NCI-H146 treated with DMSO at 0.1 percent for 48 hours (cell line): Measurements from ENCODE around the gene HLA-B.

Source experiments
- DNase-seq: peaks from one replicate; lab custom pipeline; 2025; ENCODE audit not compliant: unreplicated experiment; lab: John Stamatoyannopoulos, UW

HLA-B gene

DNA sequence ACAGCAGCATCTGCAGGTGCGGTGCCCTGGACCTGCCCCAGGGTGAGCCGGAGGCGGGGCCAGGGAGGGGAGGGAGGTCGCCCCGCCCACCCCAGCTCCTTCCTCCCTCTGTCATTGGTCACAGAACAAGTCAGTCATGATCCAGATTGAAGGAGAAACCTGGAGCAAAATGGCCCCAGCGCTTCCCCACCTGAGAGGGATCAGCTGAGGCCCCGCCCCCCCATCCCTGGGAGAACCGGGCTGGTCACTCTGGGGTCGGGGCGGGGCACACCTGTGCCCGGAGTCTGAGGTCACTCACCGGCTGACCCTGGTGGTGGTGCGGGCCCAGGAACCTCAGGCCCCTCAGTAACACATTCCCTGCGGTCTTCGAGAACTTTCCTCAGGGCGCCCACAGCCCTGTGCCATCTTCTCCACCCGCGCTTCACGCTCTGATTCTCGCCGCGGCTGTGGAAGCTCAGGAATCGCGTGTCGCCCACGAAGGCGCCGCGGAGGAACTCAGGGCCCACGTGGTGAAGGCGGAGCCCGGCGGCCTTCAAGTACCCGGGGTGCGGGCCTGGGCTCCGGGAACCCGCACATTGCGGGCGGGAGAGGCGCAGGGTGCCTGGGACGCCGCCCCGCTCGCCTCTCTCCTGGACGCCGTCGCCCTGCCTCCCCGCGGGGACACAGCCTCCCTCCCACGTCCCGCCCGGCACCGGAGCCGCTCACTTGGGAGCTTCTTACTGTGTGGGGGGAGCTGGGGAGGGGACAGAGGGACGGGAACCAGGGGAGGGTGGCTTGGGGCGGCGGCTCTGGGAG lies 48.7 kb downstream of the HLA-B start:
- peak; percentile 62 for DNase-seq

- no peak for DNase-seq
Observed at GRCh38 chr6:31307669-31308049, 49.3 kb downstream of the HLA-B start.

DNA sequence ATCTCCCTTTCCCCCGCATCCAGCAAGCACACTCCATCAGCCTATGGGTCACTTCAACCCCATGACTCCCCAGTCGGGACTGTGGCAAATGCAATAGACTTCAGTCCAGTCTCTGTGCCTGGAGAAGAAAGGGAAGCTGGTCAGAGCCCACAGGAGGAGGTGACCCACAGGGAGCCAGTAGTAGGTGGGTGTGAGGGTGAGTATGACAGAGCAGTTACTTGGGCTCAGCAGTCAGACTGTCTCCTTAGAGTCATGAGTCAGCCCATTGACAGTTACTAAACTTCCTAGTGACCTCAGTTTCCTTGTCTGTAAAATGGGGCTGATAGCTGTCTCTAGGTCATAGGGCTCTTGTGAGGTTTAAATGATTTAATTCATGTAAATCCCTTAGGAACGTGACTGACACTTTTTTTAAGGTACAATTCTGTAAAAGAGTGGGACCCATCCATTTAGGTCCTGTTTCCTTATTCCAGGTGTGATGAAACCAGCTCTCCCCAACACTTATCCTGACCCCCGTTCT lies 51.2 kb downstream of the HLA-B start:
- no peak for DNase-seq

GRCh38 chr6:31304683-31305082 lies 52.3 kb downstream of the HLA-B start:
- DNase-seq: no peak
